Measurements from ENCODE around the gene SURF1. TPM values are rescaled to one million over a fixed set of nuclear protein-coding genes. Genes with fewer than 3 reads are reported as not detected.

Gene SURF1
- total and polyA plus RNA-seq, 2 experiments from 2014 or later: 32.9 to 88.3 TPM

DNA sequence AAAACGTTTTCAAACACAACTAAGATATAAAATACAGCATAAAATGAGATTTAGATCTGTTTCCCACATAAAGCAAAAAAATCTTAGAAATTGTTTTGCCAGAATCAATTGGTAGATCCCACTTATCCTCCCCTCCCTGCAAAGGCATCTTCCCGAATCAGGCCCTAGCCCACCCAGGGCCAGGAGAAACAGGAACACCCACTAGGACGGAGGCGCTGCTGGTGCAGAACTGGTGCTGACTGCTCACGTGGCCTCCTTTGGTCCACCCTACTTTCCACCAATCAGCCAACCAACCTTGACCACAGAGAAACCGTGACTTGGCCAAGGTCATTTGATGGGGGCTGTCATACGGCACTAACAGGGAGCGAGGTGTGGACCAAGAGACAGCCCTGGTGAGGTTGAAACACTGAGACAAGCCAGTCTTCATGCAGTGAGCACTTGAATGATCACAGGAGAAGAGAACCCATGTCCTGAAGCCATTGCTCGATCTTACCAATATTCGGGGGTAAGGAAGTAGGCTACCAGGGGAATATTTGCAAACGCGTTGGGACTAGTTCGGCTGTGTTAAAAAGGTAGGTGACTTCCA lies 5.3 kb upstream of the SURF1 start:
- no peak for DNase-seq (ENCODE audit: low read depth in 1 of 2, low spot score in 1 of 2)
- Histone ChIP-seq H3K4me3 (no peak overlapping the region), H3K4me1 (ENCODE audit: low read depth) (peaks cover 4% of the 10 kb centered on the region), H3K36me3 (peaks cover 33% of the 10 kb centered on the region), H3K27me3 (no peaks in the 10 kb centered on the region), H3K27ac (peak overlapping the region; percentile 7), H3K9me3 (ENCODE audit: low read depth) (no peaks in the 10 kb centered on the region)
- TF ChIP-seq, protein P1, sequence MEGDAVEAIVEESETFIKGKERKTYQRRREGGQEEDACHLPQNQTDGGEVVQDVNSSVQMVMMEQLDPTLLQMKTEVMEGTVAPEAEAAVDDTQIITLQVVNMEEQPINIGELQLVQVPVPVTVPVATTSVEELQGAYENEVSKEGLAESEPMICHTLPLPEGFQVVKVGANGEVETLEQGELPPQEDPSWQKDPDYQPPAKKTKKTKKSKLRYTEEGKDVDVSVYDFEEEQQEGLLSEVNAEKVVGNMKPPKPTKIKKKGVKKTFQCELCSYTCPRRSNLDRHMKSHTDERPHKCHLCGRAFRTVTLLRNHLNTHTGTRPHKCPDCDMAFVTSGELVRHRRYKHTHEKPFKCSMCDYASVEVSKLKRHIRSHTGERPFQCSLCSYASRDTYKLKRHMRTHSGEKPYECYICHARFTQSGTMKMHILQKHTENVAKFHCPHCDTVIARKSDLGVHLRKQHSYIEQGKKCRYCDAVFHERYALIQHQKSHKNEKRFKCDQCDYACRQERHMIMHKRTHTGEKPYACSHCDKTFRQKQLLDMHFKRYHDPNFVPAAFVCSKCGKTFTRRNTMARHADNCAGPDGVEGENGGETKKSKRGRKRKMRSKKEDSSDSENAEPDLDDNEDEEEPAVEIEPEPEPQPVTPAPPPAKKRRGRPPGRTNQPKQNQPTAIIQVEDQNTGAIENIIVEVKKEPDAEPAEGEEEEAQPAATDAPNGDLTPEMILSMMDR (IDR thresholded peaks at IDR 0.05; ENCODE audit: low read depth, low read length): no peak

DNA sequence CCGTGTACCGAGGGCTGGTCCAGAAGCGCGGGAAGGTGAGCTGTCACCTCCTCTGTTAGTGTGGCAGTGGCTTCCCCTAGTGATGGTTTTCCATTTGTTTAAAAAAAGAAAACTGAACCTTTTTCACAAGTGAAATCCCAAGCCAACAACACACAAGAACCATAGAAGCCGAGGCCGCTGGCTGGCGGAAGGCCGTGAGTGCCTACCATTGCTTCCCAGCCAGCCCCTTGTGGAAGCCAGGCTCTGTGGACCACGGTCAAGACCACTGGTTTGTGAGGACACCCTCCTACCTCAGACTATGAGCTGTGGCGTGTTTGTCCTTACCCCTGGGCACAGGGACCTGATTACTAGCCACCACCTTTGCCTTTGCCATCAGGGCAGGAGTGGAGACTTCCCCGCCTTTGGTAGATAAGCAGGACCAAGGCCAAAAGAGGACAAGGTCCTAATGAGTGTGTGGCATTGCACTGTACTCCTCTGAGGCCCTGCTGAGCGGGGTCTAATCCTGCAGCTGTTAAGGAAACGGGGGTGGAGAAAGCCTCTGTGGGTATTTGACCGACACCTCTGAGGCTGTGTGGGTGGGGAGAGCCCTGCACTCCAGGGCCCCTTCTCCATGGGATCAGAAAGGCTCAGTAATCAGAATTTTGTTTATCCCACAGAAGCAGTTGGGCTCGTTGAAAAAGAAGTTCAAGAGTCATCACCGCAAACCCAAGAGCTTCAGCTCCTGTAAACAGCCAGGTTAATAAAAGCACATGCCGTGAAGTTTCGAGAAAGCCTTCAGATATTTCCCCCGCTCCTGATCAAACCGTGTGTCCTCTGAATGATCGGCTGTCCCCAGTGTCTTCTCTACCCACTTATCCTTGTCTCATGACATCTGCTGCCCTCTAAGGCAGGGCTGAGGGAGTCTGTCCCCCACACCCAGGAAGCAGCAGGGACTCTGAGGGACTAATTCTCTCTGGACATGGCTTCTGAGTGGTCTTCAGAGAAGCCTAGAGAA lies 4.4 kb upstream of the SURF1 start:
- DNase-seq (ENCODE audit: low read depth in 1 of 2, low spot score in 1 of 2): no peak
- TF ChIP-seq, protein P1 (IDR thresholded peaks at IDR 0.05; ENCODE audit: low read depth, low read length): no peak
- no peaks in the 10 kb centered on the region for H3K27me3 ChIP-seq
- H3K27ac ChIP-seq: peak overlapping the region; percentile 30
- peaks cover 4% of the 10 kb centered on the region for H3K4me1 ChIP-seq (ENCODE audit: low read depth)
- peaks cover 26% of the 10 kb centered on the region for H3K36me3 ChIP-seq
- no peak overlapping the region for H3K4me3 ChIP-seq
- no peaks in the 10 kb centered on the region for H3K9me3 ChIP-seq (ENCODE audit: low read depth)

DNA sequence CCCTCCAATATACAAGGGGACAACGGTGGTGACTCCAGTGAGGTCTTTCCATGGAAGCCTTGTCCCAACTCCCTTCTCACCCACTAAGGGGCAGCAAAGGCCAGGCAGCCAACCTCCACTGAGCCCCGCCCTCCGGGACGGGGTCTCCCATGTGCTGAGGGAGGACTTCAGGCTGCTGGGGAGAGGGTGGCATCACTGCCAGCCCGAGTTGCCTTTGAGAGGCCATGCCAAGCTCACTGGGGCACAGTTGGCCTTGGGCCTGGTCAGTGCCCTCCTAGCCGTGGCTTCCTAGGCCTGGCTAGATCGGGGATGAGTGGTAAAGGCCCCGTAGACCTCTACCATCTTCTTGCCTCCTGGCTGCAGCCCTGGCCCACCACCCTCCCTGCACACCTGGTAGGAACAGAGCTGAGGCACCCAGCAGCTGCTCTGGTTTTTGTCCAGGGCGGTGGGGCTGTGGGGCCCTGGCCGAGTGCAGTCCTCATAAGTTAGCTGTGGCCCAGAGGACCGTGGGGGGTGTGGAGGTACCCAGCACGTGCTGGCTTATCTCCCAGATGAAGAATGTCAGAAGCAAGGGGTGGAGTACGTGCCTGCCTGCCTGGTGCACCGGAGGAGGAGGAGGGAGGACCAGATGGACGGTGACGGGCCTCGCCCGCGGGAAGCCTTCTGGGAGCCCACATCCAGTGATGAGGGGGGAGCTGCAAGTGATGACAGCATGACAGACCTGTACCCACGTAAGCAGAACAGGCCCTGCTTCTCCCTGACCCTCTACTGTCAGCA lies 3.3 kb upstream of the SURF1 start:
- peak in 1 of 2 donors; percentile 27 for DNase-seq (ENCODE audit: low read depth in 1 of 2, low spot score in 1 of 2)
- Histone ChIP-seq H3K27ac (peak overlapping the region; percentile 51), H3K4me1 (ENCODE audit: low read depth) (peaks cover 12% of the 10 kb centered on the region), H3K4me3 (no peak overlapping the region), H3K27me3 (no peaks in the 10 kb centered on the region), H3K36me3 (peaks cover 16% of the 10 kb centered on the region), H3K9me3 (ENCODE audit: low read depth) (no peaks in the 10 kb centered on the region)
- TF ChIP-seq, protein P1 (IDR thresholded peaks at IDR 0.05; ENCODE audit: low read depth, low read length): peak; percentile 38

DNA sequence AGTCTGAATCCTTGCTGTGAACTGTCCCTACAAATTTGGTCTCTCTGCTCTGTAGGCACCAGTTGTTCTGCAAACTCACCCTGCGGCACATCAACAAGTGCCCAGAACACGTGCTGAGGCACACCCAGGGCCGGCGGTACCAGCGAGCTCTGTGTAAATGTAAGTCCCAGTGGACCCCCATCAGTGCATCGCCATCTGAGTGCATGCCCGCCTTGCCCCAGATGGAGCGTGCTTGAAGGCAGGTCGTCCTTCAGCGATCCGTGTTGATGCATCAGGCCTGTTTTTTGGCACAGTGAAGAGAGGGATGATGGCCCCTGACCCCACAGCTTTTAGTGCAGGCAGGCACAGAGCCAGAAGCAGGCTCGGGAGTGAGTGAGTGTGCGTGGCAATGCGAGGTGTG lies 1.4 kb upstream of the SURF1 start:
- H3K9me3 ChIP-seq (ENCODE audit: low read depth): no peaks in the 10 kb centered on the region
- H3K27me3 ChIP-seq: no peaks in the 10 kb centered on the region
- peaks cover 12% of the 10 kb centered on the region for H3K4me1 ChIP-seq (ENCODE audit: low read depth)
- peaks cover 24% of the 10 kb centered on the region for H3K36me3 ChIP-seq
- H3K4me3 ChIP-seq: no peak overlapping the region
- TF ChIP-seq, protein P1 (IDR thresholded peaks at IDR 0.05; ENCODE audit: low read depth, low read length): no peak
- no peak for DNase-seq (ENCODE audit: low read depth in 1 of 2, low spot score in 1 of 2)
- no peak overlapping the region for H3K27ac ChIP-seq

DNA sequence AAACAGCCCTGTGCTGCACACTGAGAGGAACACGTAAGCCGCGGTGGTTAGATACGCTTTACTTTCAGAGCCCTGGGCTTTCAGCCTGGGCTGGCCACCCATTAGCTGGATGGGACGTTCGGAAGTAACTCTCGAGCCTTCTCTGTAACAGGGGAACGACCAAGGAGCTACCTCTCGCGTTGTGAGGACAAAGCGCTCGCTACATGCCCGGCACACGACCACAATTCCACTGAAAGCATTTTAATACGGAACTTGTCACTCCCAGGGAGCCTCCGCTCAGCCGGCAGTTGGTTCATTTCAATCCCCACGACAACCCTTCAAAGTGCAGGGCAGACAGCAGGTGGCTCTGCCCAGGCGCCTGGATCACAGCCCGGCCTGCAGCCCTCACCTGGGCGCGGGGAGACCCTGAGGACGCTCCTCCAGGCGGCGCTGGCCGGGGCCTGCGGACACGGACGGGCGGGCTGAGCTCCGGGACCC lies 368 bp downstream of the SURF1 start:
- Histone ChIP-seq H3K27me3 (no peaks in the 10 kb centered on the region), H3K4me3 (peak overlapping the region; percentile 78), H3K4me1 (ENCODE audit: low read depth) (peaks cover 12% of the 10 kb centered on the region), H3K36me3 (peaks cover 28% of the 10 kb centered on the region), H3K9me3 (ENCODE audit: low read depth) (no peaks in the 10 kb centered on the region), H3K27ac (peak overlapping the region; percentile 59)
- DNase-seq (ENCODE audit: low read depth in 1 of 2, low spot score in 1 of 2): no peak
- TF ChIP-seq, protein P1 (IDR thresholded peaks at IDR 0.05; ENCODE audit: low read depth, low read length): no peak

All from cardiac muscle cell (in vitro differentiated cells and primary cell).